Measurements from ENCODE around the gene TMED9.
"Not testable (repeated sequence)": the region's sequence is repeated elsewhere in the genome, so short reads cannot be mapped to it uniquely, and the experiment has no call there.

TMED9 gene

DNA sequence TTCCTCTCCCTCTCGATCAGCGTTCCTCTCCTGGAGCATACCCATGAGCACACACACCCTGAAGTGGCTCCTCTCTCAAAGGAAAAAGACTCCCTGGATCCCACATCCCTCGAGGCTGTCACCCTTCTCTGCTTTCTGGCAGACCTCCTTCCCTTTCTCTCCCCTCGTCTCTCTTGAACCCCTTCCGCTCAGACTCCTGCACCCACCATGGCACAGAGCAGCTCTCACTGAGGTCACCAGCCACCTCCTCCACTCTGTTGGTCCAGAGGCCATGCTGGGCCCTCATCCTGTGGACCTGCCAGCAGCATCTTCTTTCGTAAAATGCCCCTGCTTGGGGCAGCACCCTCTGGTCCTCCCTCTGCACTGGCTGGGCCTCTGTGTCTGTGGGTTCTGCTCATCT is 13.7 kb downstream of the TMED9 start:
- DNase-seq (ENCODE audit: low read depth in 4 of 4, low spot score in 1 of 4): no peak

DNA sequence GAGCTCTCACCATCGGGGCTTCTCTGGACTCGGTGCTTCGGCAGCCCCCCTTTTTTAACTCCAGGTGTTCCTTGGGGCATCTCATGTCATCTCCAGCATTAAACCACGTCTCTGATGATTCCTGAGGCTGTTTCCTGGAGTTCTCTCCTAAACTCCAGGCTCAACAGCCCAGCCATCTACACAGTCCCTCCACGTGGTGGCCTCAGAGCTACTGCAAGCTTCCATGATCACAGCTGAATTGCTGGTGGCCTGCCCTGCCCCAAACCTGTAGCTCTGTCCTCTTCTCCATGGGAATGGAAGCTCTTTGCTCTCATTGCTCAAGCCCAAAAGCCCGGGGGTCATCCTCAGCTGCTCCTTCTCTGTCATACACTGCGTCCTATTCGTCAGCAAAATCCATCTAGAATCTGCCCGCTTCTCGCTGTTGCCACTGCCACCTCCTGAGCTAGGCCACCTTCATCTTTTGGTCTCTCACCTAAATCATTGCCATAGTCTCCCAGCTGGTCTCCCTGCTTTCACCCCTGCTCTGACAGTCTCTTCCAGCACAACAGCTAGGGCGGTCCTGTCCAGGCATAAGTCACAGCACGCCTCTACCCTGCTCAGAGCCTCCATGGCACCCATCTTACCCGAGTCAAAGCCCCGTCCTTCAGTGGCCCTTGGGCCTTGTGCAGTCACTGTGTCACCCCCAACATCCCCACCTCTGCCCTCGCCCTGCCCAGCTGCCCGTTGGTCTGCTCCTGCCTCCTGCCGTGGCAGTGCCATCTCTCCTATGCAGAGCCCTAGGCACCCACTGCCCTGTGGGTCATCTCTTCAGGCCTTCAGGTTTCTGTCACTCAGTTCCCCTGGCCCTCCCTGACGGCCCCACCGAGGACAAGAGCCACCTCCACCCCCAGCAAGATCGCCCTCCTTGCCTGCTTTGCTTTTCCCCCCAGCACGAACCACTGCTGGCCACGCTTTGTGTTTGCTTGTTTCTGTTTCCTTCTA is 14.4 kb downstream of the TMED9 start:
- DNase-seq (ENCODE audit: low read depth in 4 of 4, low spot score in 1 of 4): no peak

DNA sequence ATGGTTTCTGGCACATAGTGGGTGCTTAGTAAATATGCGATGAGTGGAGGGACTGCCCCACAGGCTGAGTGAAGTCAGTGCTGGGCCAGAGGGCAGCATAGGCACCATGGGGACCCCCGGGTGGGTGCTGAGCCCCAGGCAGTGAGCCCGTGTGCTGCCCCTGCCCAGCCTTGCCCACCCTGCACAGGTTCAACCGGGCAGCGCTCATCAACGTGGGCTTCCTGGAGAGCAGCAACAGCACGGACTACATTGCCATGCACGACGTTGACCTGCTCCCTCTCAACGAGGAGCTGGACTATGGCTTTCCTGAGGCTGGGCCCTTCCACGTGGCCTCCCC is 15.1 kb downstream of the TMED9 start:
- DNase-seq (ENCODE audit: low read depth in 4 of 4, low spot score in 1 of 4): no peak

DNA sequence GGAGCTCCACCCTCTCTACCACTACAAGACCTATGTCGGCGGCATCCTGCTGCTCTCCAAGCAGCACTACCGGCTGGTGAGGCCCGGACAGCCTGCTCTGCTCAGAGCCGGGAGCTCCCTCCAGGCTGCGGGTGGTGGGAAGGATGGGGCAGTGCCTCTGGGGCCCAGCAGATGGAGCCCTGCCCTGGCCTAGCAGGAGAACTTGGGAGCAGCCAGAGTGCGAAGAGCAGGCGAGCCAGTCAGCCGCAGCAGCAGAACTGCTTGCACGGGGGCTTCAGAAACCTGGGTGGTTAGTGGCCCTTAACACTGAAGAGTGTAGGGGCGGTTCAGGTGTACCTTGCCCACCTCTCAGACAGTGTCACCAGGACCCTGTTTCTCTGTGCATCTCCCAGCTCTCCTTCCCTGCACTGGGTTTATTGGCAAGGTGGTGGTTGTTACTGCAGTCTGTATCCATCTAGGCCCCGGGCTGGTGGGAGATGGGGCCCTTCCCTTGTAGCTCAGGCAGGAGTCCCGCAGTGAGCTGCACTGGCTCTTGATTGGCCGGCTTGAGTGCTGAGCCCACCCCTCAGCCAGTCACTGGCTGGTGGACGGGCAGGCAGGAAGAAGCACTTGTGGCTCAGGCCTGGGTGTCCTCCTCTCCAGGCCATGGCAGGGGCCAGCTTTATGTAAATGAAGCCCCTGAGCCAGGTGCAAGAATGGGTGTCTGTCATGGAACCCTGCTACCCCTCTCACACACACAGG is 15.6 kb downstream of the TMED9 start:
- DNase-seq (ENCODE audit: low read depth in 4 of 4, low spot score in 1 of 4): peak; percentile 18 to 55 (median 40)

DNA sequence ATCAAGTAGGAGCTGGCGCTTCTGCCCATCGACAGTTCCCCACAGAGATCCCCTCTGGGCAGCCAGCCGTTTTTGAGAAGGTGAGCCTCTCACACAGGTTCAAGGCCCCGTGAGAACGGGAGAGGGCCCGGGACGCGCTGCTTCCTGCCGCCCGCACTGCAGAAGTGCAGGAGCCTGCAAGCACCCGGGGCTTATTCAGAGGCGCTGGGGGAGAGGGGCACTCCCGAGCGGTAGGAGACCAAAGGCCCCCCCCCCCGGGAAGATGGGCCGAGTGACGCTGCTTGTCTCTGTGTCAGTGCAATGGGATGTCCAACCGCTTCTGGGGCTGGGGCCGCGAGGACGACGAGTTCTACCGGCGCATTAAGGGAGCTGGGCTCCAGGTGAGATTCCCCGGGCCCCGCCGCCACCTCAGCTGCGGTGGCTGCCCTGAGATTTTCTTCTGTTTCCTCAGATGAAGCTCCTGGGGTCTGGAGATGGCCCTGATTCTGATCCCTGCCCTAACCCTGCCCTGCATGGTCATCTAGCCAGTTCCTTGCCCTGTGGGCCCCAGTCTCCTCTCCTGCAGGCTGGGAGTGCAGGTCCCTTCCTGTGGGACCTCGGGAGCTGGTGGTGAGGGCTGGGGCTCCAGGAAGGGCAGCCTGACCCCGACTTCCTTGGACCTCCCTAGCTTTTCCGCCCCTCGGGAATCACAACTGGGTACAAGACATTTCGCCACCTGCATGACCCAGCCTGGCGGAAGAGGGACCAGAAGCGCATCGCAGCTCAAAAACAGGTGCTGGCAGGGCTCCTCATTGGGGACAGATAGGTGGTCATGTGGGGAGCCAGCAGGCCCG is 16.5 kb downstream of the TMED9 start:
- DNase-seq (ENCODE audit: low read depth in 4 of 4, low spot score in 1 of 4): no peak

DNA sequence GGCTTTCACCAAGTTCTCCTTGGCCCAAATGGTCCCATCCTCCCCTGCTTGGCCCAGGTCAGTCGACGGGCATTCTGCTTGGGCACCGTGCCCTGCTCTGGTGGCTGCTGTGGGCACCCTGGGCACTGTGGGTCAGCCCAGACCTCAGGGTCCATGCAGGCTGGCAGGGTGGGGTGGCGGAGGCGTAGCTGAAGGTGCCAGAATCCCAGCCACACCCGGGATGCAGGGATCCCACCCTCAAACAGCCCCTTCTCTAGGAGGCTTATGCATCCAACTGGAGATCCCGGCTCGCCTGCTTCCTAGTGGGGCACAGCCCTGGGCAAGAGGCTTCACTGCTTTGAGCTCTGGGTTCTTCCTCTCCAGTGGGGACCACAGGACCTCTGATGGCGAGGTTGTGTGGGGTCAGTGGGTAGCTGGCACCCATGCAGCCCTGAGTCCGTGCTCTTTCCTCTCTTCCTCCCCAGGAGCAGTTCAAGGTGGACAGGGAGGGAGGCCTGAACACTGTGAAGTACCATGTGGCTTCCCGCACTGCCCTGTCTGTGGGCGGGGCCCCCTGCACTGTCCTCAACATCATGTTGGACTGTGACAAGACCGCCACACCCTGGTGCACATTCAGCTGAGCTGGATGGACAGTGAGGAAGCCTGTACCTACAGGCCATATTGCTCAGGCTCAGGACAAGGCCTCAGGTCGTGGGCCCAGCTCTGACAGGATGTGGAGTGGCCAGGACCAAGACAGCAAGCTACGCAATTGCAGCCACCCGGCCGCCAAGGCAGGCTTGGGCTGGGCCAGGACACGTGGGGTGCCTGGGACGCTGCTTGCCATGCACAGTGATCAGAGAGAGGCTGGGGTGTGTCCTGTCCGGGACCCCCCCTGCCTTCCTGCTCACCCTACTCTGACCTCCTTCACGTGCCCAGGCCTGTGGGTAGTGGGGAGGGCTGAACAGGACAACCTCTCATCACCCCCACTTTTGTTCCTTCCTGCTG is 17.4 kb downstream of the TMED9 start:
- no peak for DNase-seq (ENCODE audit: low read depth in 4 of 4, low spot score in 1 of 4)

DNA sequence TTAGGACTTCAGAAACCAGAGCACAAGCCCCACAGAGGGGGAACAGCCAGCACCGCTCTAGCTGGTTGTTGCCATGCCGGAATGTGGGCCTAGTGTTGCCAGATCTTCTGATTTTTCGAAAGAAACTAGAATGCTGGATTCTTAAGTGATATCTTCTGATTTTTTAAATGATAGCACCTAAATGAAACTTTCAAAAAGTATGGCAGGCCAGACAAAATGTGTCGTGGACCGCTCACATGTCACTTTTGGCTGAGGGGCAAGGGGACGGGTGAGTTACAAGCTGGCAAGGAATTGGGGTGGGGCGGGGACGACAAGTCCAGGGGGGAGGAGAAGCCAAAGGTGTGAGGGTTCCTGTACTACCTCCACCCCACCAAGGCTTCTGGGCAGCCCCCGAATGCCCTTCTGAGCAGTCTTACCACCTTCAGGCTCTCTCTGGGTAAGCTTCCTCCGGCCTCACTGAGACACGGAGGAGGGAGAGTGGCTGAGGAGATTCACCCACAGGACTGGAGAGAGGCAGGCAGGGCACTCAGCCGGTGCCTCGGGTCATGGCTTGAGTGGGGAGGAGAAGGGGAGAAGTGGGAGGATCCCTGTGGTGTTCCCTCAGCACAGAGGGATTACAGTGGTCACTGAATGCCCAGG is 18.2 kb downstream of the TMED9 start:
- no peak for DNase-seq (ENCODE audit: low read depth in 4 of 4, low spot score in 1 of 4)

DNA sequence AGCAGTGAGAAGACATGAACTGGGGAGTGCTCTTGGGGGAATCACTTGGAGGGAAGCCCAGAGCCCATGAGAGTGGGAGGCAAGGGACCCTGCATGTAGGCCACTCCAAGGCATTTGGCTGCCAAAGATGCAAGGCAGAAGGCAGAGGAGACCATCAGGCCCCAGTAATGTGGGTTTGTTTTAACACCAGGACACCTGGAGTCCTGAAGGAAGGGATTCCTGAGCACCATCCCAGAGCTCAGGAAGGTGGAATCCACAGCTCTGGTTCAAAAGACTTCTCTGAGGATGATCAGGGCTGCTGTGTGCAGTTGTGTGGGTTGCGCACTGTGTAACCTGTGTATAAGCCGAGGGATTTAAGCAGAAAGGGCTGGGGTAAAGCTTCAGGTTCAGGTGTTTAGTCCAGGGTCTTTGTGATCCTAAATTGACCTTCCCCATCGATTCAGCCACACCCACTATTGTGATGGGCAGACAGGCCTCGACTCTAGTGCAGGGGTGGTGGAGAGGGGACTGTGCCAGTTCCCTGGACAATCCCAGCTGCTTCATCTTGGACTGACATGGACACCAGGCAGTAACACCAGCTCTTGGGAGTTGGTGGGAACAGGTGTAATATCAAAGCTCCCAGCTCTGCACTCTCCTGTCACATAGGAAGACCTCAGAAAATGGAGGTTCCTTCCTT is 18.9 kb downstream of the TMED9 start:
- DNase-seq (ENCODE audit: low read depth in 4 of 4, low spot score in 1 of 4): no peak

DNA sequence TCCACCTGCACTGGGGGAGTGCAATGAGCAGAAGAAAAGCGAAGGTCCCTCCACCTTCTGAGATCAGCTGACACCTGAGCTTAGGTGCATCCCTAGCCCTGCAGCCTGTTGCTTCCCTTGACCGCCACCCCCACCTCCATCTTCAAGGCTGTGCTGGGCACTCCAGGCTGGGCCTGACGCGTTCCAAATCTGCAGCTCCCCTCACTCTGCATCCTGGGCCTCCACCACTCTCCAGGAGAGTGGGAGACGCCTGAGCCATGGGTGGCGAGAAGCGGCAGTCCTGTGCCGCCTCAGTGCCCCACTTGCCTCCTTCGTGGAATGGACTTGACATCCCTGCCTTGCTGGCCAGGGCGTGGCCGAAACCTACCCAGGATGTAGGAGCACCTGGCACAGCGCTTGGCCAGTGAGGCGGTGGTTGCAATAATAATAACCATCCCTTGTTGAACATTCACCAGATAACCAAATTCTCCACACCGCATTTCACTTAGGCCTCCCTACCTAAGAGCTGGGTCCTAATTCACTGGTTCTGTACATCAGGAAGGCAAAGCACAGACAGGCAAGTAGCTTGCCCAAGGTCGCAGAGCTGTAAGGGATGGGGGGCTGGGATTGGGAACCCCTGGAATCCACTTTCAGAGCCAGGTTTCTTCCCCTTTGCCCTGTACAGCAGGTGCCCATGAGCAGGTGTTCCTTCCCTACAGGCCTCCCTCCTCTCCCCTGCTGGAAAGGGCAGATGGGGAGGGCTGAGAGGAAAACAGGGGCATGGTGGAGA is 19.6 kb downstream of the TMED9 start:
- DNase-seq (ENCODE audit: low read depth in 4 of 4, low spot score in 1 of 4): no peak

DNA sequence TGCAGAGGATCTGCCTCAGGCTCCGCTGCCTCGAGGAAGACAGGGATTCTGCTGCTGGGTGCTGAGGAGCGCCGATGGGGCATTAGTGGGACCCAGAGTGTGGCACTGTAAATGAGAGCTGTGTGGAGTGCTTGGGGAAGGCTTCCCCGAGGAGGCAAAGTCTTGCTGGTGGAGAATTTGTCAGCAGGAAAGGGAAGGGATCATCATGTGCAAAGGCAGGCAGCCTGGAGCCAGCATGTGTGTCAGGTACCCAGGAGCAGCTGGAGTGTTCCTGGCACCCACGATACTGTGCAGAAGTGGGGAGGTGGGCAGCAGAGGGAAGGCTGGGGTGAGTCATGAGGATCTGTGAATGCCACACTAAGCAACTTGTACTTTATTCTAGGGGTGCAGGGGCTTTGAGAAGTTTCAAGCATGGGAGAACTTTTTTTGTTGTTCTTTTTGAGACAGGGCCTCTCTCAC is 20.2 kb downstream of the TMED9 start:
- DNase-seq (ENCODE audit: low read depth in 4 of 4, low spot score in 1 of 4): no peak

DNA sequence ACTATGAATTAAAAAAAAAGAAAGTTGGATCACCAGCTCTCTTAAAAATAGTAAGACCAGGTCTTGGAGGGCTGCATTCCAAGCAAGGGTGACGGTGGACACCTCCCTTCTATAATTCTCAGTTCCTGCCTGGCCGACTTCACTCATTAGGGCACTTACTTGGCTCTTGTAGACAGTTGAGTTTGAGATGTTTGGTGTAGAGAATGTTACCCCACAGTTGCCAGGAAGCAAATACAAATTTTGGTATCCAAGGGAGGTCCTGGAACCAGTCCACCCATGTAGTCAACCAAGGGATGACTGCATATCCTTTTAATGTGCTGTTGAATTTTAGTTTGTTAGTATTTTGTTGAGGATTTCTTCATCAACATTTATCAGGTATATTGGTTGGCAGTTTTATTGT is 28.6 kb downstream of the TMED9 start:
- DNase-seq (ENCODE audit: low read depth in 4 of 4, low spot score in 1 of 4): no peak

DNA sequence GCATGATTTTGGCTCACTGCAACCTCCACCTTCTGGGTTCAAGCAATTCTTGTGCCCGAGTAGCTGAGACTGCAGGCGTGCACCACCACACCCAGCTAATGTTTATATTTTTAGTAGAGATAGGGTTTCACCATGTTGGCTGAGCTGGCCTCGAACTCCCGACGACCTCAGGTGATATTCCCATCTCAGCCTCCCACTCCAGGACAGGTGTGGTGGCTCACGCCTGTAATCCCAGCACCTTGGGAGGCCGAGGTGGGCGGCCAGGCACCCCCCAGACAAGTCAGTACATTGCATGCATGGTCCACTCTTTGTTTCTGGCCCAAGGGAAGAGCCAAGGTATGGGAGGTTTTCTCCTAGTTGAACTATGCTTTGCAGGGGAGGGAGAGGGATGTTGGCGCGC is 32.2 kb downstream of the TMED9 start:
- not testable (repeated sequence) for DNase-seq (ENCODE audit: low read depth in 4 of 4, low spot score in 1 of 4)

DNA sequence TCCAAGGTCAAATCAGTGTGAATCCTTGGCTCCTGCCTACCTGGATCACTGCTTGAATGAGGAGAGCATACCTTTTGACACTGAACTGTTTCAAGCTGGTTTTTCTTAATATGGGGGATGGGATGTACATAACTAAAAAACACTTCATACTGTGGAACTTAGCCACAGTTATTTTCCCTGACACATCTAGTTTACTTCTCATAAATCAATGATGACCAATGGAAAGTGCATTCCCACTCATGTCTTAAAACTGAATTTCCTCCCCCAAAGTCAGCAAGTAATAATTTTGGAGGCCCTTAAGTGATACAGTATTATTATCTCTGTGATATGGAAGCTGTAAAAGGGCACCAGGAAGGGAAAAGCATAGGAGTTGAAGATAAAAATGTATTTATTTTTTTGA is 38.2 kb downstream of the TMED9 start:
- DNase-seq (ENCODE audit: low read depth in 4 of 4, low spot score in 1 of 4): not testable (repeated sequence)

DNA sequence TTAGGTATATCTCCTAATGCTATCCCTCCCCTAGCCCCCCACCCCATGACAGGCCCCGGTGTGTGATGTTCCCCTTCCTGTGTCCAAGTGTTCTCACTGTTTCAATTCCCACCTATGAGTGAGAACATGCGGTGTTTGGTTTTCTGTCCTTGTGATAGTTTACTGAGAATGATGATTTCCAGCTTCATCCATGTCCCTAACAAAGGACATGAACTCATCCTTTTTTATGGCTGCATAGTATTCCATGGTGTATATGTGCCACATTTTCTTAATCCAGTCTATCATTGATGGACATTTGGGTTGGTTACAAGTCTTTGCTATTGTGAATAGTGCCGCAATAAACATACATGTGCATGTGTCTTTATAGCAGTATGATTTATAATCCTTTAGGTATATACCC is 42.9 kb downstream of the TMED9 start:
- DNase-seq (ENCODE audit: low read depth in 4 of 4, low spot score in 1 of 4): not testable (repeated sequence)

DNA sequence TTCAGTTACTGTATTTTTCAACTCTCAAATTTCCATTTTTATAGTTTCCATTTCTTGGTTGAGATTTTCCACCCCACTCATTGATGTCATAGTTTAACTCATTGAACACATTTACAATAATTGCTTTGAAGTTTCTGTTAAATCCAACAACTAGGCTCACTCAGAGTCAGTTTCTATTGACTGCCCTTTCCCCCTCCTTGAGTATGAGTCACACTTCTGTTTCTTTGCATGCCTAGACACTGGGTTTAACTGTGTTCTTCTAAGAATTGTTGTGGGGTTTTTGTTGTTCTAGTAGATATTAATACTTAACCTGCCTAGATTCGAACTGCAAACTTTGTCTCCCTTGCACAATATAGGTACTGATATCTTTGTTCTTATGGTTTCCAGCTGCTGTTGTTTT is 53.5 kb downstream of the TMED9 start:
- not testable (repeated sequence) for DNase-seq (ENCODE audit: low read depth in 4 of 4, low spot score in 1 of 4)
